Hypothalamus (tissue), 51 donors: ENCODE results near the gene CSF3R.

ENCODE experiments used
- DNase-seq, 51 donors: peaks; one replicate each; lab custom pipeline; 2025; lab: John Stamatoyannopoulos, UW

Gene CSF3R

GRCh38 chr1:36432616-36433015 lies 50.1 kb downstream of the CSF3R start:
- DNase-seq, result no peak

GRCh38 chr1:36425791-36426190 lies 56.9 kb downstream of the CSF3R start:
- DNase-seq, result peak in 1 of 51 donors; percentile 54

GRCh38 chr1:36421649-36422048 lies 61.1 kb downstream of the CSF3R start:
- DNase-seq, result no peak

GRCh38 chr1:36420836-36421317 lies 61.8 kb downstream of the CSF3R start:
- peak; percentile 9 to 94 (median 71) for DNase-seq

GRCh38 chr1:36420409-36420808 lies 62.3 kb downstream of the CSF3R start:
- DNase-seq, result no peak

- no peak for DNase-seq
Observed at GRCh38 chr1:36419569-36419968, 63.1 kb downstream of the CSF3R start.

GRCh38 chr1:36419140-36419539 lies 63.6 kb downstream of the CSF3R start:
- DNase-seq, result no peak

- DNase-seq, result no peak
Observed at GRCh38 chr1:36417931-36418330, 64.8 kb downstream of the CSF3R start.
